ELR (cell line): Measurements from ENCODE around the gene CERT1.

ENCODE experiments used
- DNase-seq: peaks from one replicate; pipeline ENCODE4 v3.0.0-alpha.2; 2015; ENCODE audit warnings: low read depth

Gene CERT1

DNA sequence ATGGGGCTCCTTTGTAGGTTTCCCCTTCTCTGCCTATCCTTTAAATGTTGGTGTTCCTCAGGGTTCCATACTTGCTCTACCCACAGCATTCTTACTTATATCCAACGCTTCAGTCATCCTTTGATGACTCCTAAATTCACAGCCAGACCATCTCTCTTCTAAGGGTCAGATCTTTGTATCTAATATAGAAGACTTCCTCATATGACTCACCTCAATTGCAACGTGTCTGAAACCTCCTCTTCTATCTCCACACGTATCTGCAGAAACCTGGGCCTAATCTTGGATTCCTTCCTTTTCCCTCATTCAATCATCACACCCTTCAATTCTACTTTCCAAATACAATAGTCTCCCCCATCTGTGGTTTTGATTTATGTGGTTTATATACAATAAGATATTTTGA lies 106.1 kb downstream of the CERT1 start:
- peak; percentile 32 for DNase-seq

DNA sequence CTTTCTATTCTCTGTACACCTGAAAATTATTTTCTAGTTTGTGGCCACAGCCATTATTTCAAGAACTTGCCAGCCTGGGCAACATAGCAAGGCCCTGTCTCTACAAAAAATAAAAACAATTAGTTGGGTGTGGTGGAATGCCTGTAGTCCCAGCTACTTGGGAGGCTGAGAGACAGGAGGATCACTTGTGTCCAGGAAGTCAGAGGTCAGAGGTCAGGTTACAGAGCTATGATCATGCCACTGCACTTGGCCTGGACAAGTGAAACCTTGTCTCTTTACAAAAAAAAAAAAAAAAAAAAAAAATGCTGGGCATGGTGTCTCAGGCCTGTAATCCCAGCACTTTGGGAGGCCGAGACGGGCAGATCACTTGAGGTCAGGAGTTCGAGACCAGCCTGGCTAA lies 116.2 kb downstream of the CERT1 start:
- DNase-seq, result peak; percentile 20

GRCh38 chr5:75389430-75389829 lies 122.0 kb downstream of the CERT1 start:
- DNase-seq, result no peak

- DNase-seq, result no peak
These were observed 123.6 kb downstream of the CERT1 start for GRCh38 chr5:75387806-75388205.

GRCh38 chr5:75384218-75384617 lies 127.2 kb downstream of the CERT1 start:
- no peak for DNase-seq

DNA sequence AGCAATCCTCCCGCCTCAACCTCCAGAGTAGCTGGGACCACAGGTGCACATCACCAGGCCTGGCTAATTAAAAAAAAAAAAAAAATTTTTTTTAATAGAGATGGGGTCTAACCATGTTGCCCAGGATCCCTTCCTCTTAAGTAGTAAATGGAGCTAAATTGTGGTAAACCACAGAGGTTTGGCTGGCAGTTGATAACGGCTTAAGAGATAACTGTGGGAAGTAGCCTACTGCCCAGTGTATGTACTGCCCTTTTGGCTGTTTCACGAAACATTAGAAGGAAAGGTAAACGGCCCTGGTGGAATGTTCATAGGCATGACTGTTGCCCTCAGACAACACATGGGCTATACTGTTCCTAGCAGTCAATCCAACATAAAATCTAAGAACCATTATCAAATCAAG lies 130.0 kb downstream of the CERT1 start:
- no peak for DNase-seq

DNA sequence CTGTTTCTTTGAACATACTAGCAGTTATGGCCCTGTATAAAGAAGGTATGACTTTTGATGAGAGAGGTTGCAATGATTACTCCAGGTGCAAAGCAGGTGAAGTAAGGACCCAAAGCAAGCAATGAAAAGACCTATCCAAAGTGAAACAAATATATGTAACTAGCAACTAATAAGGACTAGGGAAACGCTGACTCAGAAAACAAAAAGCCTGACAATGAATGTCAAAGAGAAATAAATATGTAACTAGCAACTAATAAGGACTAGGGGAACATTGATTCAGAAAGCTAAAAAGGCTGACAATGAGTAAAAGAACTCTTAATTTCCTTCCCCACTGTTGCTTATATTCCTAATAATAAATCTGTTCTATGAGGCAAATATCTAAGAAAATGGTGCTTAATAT lies 131.3 kb downstream of the CERT1 start:
- no peak for DNase-seq

DNA sequence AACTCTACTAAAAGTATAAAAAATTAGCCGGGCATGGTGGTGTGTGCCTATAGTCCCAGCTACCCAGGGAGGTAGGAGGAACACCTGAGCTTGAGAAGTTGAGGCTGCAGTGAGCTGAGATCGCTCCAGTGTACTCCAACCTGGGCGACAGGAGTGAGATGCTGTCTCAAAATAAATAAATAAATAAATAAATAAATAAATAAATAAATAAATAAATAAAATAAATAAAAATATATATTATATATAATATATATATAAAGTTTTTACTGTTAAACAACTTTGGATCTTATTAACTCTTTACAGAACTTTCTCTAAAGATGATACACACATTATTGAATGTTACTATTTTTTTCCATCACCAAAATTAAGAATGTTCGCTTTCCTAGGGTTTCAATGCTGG lies 136.0 kb downstream of the CERT1 start:
- no peak for DNase-seq

- no peak for DNase-seq
These were observed 137.0 kb downstream of the CERT1 start for GRCh38 chr5:75374394-75374814.

DNA sequence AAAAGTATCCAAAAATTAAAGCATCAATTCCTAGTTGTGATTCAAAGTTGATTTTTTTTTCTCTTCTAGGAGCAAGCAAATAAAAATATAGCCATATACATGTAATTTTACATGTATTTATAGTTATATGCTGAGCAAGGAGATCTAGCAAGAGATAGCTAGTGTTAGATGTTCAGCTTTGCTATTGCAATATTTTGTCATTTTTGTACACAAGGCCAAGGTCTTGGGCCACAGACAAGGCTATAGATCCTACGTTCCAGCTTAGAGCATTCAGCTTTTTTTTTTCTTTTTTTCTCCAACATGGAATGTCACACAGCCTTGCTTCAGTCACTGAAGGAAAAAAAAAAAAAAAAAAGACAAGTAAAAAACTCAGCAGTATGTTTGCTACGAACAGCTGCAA lies 137.6 kb downstream of the CERT1 start:
- no peak for DNase-seq

- DNase-seq, result peak; percentile 85
These were observed 143.0 kb downstream of the CERT1 start for GRCh38 chr5:75368391-75368790.

DNA sequence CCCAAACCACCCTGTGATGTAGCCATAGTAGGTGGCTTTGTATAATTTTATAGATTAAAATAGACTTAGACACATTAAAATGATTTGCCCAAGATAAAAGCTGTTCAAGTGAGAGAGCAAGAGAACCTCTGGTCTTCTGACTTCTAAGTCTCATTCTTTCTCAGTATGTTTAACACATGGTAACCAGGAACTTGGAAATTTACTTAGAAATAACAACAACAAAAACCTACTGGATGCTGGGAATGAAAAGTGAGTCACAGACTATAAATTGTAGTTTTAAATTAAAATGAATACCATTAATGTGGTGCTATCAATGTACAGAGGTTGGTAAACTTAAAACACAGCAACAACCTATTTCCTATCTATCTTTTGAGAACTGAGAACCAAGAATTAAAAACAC lies 144.0 kb downstream of the CERT1 start:
- peak; percentile 24 for DNase-seq

DNA sequence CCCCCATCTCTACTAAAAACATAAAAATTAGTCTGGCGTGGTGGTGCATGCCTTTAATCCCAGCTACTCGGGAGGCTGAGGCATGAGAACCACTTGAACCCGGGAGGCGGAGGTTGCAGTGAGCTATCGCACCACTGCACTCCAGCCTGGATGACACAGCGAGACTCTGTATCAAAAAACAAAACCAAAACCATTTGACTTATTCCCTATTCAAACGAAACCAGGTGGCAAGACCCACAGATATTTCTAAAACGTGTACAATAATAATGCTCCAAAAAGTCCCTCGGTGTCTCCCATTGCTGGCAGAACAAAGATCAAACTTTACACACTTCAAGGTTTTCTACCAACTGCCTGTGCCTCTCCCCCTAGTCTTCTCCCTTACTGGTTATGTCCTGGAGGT lies 144.6 kb downstream of the CERT1 start:
- no peak for DNase-seq

- DNase-seq, result no peak
These were observed 145.7 kb downstream of the CERT1 start for GRCh38 chr5:75365740-75366139.

DNA sequence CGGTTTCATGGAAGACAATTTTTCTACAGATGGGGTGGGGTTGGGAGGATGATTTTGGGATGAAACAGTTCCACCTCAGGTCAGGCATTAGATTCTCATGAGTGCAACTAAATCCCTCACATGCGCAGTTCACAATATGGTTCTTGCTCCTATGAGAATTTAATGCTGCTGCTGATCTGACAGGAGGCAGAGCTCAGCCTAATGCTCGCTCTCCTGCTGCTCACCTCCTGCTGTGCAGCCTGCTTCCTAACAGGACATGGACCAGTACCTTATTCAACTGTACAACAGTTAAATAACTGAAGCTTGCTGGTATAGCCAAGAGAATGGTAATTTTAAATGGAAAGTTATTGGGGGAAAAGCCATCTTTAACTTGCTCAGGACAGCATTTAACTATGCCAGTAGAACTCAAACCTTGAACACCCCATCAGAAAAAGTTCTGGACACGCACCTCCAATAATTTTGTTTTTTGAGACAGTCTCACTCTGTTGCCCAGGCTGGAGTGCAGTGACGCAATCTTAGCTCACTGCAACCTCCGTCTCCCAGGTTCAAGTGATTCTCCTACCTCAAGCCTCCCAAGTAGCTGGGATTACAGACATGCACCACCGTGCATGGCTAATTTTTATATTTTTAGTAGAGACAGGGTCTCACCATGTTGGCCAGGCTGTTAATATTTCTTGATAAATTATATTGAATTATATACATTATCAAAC lies 146.7 kb downstream of the CERT1 start:
- no peak for DNase-seq

DNA sequence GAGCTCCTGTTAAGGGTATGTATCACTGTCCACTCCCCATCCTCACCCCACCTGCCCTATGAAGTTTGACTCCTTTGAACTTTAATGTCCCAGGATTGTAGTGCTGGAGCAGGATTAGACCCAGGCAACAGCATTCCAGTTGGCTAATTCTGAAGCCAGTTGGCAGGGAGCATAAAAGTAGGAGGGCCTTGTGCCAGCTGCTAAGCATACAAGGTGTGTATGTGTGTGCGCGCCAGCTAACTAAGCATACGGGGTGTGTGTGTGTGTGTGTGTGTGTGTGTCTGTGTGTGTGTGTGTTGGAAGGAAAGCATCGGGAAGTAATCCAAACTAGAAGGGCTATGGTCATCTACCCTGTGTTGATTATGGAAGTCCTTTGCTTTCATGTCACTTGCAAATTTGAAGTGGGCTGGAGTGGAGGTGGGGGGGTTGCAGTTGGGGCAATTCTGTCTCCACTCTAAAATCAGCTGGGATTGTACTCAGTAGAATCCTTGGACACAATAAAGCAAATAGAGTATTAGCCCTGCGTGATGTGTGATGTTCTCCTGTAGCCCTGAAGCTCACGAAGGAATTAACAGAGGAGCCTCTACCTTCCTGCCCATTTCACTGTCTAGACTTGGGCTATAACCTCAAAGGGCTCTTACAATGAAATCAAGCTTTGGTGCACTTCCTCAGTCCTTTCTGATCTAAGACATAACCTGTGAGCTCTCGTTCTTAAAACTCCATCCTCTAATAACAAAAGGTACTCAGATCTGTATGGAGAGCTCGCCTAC lies 147.5 kb downstream of the CERT1 start:
- DNase-seq, result no peak

GRCh38 chr5:75363111-75363510 lies 148.3 kb downstream of the CERT1 start:
- no peak for DNase-seq

GRCh38 chr5:75362474-75362975 lies 148.9 kb downstream of the CERT1 start:
- no peak for DNase-seq

- DNase-seq, result no peak
These were observed 150.1 kb downstream of the CERT1 start for GRCh38 chr5:75361310-75361709.

- DNase-seq, result no peak
These were observed 153.3 kb downstream of the CERT1 start for GRCh38 chr5:75358117-75358516.

DNA sequence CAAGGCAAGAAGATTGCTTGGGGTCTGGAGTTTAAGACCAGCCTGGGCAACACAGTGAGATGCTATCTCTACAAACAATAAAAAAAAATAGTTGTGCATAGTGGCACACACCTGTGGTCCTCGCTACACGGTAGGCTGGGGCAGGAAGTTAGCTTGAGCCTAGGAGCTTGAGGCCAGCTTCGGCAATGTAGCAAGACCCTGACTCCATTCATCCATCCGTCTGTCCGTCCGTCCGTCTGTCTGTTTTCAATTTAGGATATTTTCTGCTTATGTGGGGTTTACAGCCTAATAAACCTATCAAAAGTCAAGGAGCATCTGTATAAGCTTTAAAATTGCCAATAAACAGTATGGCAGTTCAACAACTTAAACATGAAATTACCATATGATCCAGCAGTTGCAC lies 154.7 kb downstream of the CERT1 start:
- no peak for DNase-seq

DNA sequence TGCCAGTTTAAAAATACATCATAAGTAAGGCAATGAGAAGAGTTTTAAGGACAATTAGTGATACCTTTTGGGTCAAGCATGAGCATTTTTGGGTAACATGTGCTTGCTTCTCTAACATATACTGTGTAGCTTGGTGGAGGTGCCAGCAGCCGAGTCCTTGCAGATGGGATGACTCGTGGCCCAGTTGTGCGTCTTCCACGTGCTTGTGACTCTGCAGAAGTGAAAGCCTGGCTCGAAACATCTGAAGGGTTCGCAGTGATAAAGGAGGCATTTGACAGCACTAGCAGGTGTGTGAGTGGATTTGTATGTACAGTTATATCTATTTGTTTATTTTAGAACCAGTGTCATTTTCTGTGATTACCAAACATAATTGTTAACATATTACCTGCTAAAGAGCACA lies 156.2 kb downstream of the CERT1 start:
- no peak for DNase-seq

GRCh38 chr5:75351139-75351926 lies 160.1 kb downstream of the CERT1 start:
- DNase-seq, result no peak
